Muscle layer of duodenum (tissue), 2 donors: ENCODE measurements around the gene SORCS2.

ENCODE experiments used
- H3K27ac ChIP-seq: one replicate; pipeline ENCODE4 v1.7.0; 2013; ENCODE audit warnings: mild to moderate bottlenecking, low read length
- H3K27me3 ChIP-seq: one replicate; pipeline ENCODE4 v1.7.0; 2013; ENCODE audit warnings: low read depth, mild to moderate bottlenecking, control low read depth, low read length
- H3K36me3 ChIP-seq, 2 donors: one replicate each; pipeline ENCODE4 v1.7.0; 2013; ENCODE audit warnings: low read length in 2 of 2, control low read depth in 1 of 2, mild to moderate bottlenecking in 1 of 2; ENCODE audit not compliant: insufficient read depth in 2 of 2, control insufficient read depth in 1 of 2
- H3K4me1 ChIP-seq, 2 donors: one replicate each; pipeline ENCODE4 v1.7.0; 2013; ENCODE audit warnings: low read length in 2 of 2, mild to moderate bottlenecking in 2 of 2, control low read depth in 1 of 2, moderate library complexity in 1 of 2; ENCODE audit not compliant: insufficient read depth in 2 of 2, control insufficient read depth in 1 of 2
- H3K4me3 ChIP-seq, 2 donors: one replicate each; pipeline ENCODE4 v1.7.0; 2013; ENCODE audit warnings: low read length in 2 of 2, low read depth in 1 of 2, mild to moderate bottlenecking in 1 of 2
- H3K9me3 ChIP-seq, 2 donors: one replicate each; pipeline ENCODE4 v1.7.0; 2013; ENCODE audit warnings: low read length in 2 of 2, control low read depth in 1 of 2, mild to moderate bottlenecking in 1 of 2; ENCODE audit not compliant: control insufficient read depth in 1 of 2
- donor health status: healthy.

The SORCS2 gene

GRCh38 chr4:7708238-7708637 is 515.9 kb downstream of the SORCS2 start:
- Histone ChIP-seq H3K9me3 (no peaks in the 10 kb centered on the region), H3K4me1 (no peaks in the 10 kb centered on the region), H3K36me3 (no peaks in the 10 kb centered on the region), H3K4me3 (no peak overlapping the region), H3K27me3 (no peaks in the 10 kb centered on the region), H3K27ac (no peak overlapping the region)

GRCh38 chr4:7708981-7709380 is 516.6 kb downstream of the SORCS2 start:
- Histone ChIP-seq H3K27me3 (no peaks in the 10 kb centered on the region), H3K4me1 (no peaks in the 10 kb centered on the region), H3K4me3 (no peak overlapping the region), H3K9me3 (no peaks in the 10 kb centered on the region), H3K36me3 (no peaks in the 10 kb centered on the region), H3K27ac (no peak overlapping the region)

- H3K27ac ChIP-seq: no peak overlapping the region
Measured at GRCh38 chr4:7709431-7709830, 517.1 kb downstream of the SORCS2 start.

GRCh38 chr4:7710126-7710525 is 517.8 kb downstream of the SORCS2 start:
- Histone ChIP-seq H3K36me3 (peaks cover 0 to 5% of the 10 kb centered on the region in 2 donors), H3K4me3 (no peak overlapping the region), H3K27me3 (no peaks in the 10 kb centered on the region), H3K27ac (no peak overlapping the region), H3K4me1 (no peaks in the 10 kb centered on the region), H3K9me3 (peaks cover 0 to 4% of the 10 kb centered on the region in 2 donors)

More at GRCh38 chr4:7709431-7709830, 517.1 kb downstream of the SORCS2 start:
- no peak overlapping the region for H3K4me3 ChIP-seq
- peaks cover 0 to 4% of the 10 kb centered on the region in 2 donors for H3K36me3 ChIP-seq
- H3K4me1 ChIP-seq: no peaks in the 10 kb centered on the region
- no peaks in the 10 kb centered on the region for H3K27me3 ChIP-seq
- H3K9me3 ChIP-seq: peaks cover 0 to 4% of the 10 kb centered on the region in 2 donors

GRCh38 chr4:7710576-7711306 is 518.4 kb downstream of the SORCS2 start:
- no peaks in the 10 kb centered on the region for H3K27me3 ChIP-seq
- no peaks in the 10 kb centered on the region for H3K4me1 ChIP-seq
- peaks cover 0 to 4% of the 10 kb centered on the region in 2 donors for H3K9me3 ChIP-seq
- no peak overlapping the region for H3K27ac ChIP-seq
- peaks cover 0 to 5% of the 10 kb centered on the region in 2 donors for H3K36me3 ChIP-seq
- no peak overlapping the region for H3K4me3 ChIP-seq

- no peaks in the 10 kb centered on the region for H3K27me3 ChIP-seq
Measured at GRCh38 chr4:7711307-7711963, 519.1 kb downstream of the SORCS2 start.

GRCh38 chr4:7712021-7712671 is 519.8 kb downstream of the SORCS2 start:
- peaks cover 0 to 4% of the 10 kb centered on the region in 2 donors for H3K9me3 ChIP-seq
- H3K4me1 ChIP-seq: no peaks in the 10 kb centered on the region
- no peaks in the 10 kb centered on the region for H3K27me3 ChIP-seq
- H3K27ac ChIP-seq: no peak overlapping the region
- H3K4me3 ChIP-seq: no peak overlapping the region
- peaks cover 0 to 5% of the 10 kb centered on the region in 2 donors for H3K36me3 ChIP-seq

More at GRCh38 chr4:7711307-7711963, 519.1 kb downstream of the SORCS2 start:
- H3K9me3 ChIP-seq: peaks cover 0 to 4% of the 10 kb centered on the region in 2 donors
- peaks cover 0 to 5% of the 10 kb centered on the region in 2 donors for H3K36me3 ChIP-seq
- no peak overlapping the region for H3K27ac ChIP-seq
- H3K4me3 ChIP-seq: no peak overlapping the region
- H3K4me1 ChIP-seq: no peaks in the 10 kb centered on the region

GRCh38 chr4:7713757-7714156 is 521.4 kb downstream of the SORCS2 start:
- Histone ChIP-seq H3K4me1 (no peaks in the 10 kb centered on the region), H3K9me3 (peaks cover 0 to 4% of the 10 kb centered on the region in 2 donors), H3K36me3 (peaks cover 0 to 5% of the 10 kb centered on the region in 2 donors), H3K27ac (no peak overlapping the region), H3K4me3 (no peak overlapping the region), H3K27me3 (no peaks in the 10 kb centered on the region)

- Histone ChIP-seq H3K36me3 (peaks cover 0 to 5% of the 10 kb centered on the region in 2 donors), H3K9me3 (peaks cover 0 to 4% of the 10 kb centered on the region in 2 donors), H3K4me3 (no peak overlapping the region), H3K27ac (no peak overlapping the region), H3K27me3 (no peaks in the 10 kb centered on the region), H3K4me1 (peaks cover 0 to under 1% of the 10 kb centered on the region in 2 donors)
Measured at GRCh38 chr4:7714176-7714575, 521.8 kb downstream of the SORCS2 start.

- Histone ChIP-seq H3K36me3 (peaks cover 0 to 5% of the 10 kb centered on the region in 2 donors), H3K27me3 (peaks cover 1% of the 10 kb centered on the region), H3K4me3 (no peak overlapping the region), H3K27ac (no peak overlapping the region), H3K9me3 (peaks cover 0 to 4% of the 10 kb centered on the region in 2 donors), H3K4me1 (peaks cover 0 to 6% of the 10 kb centered on the region in 2 donors)
Measured at GRCh38 chr4:7714738-7715137, 522.4 kb downstream of the SORCS2 start.
